ENCODE results near the gene NTMT1.

- TF ChIP-seq POLR2A (IDR thresholded peaks at IDR 0.05; ENCODE audit: low read length) (no peak), GATA1 (IDR thresholded peaks at IDR 0.05; ENCODE audit: low read depth, low read length) (no peak)
These were observed 14.3 kb downstream of the NTMT1 start for GRCh38 chr9:129640086-129640870.

All from erythroblast (primary cell).